Coronary artery (tissue), 2 donors: ENCODE data around the gene CARHSP1.
"Not testable (repeated sequence)": the region's sequence is repeated elsewhere in the genome, so short reads cannot be mapped to it uniquely, and the experiment has no call there.

Experiments
- DNase-seq: peaks from one replicate; pipeline ENCODE4 v3.0.0-alpha.2; 2017; ENCODE audit warnings: low spot score
- H3K27ac ChIP-seq, 2 donors: fragments of 200-600 bp; sonication (generic); one replicate each; pipeline ENCODE4 v1.5.1; 2016 to 2019
- H3K4me3 ChIP-seq: fragments of 200-600 bp; sonication (generic); 2 replicates; pipeline ENCODE4 v1.5.1; 2016; ENCODE audit warnings: mild to moderate bottlenecking, moderate library complexity
- TF ChIP-seq, protein P1 (sequence below): fragments of 200-600 bp; sonication (generic); IDR thresholded peaks from one replicate; pipeline ENCODE4 v1.5.1; 2019; ENCODE audit warnings: antibody characterized with exemption

Gene CARHSP1

DNA sequence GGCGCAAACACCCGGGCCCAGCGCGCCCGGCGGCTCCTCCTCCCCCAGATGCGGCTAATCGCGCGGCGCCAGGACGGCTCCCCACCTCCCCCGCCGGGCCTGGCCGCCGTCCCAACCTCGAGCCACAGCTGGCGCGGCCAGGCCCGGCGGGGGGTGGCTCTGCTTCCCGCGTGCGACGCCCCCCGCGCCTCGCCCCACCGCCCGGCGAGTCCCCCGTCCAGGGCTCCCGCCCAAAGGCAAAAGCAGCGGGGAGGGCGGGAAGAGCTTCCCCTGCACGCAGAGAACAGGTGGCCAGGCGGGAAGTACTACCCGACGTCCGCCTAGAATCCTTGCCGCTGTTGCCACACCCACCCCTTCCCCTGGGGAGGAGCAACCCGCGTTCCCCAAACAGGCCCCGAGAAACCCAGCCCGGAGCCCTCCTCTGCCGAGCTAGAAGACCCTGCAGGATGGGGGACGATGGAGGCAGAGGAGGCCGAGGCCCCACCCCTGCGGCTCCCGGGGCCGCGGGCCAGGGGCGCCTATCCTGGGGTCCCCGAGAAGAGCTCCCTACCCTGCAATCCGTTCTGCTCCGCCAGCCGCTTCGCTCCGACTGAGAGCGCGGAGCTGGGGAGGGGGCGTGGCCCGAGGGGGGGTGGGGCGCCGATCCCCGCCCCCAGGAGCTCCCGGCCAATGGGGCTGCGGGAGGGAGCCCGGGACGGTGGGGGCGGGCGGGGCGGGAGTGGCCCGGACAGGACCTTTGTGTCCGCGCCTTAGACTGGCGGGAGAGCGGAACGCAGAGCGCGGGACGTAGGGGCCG lies at the start of gene CARHSP1:
CARHSP1 (minus strand) TSS at position 591 of the 796 bp plus-strand sequence. CDS start 9,678 bp downstream, outside the sequence.
- Histone ChIP-seq H3K4me3 (peak within 1 kb of the TSS; percentile 81), H3K27ac (peak within 1 kb of the TSS; percentile 68 to 92)
- TF ChIP-seq, protein P1, sequence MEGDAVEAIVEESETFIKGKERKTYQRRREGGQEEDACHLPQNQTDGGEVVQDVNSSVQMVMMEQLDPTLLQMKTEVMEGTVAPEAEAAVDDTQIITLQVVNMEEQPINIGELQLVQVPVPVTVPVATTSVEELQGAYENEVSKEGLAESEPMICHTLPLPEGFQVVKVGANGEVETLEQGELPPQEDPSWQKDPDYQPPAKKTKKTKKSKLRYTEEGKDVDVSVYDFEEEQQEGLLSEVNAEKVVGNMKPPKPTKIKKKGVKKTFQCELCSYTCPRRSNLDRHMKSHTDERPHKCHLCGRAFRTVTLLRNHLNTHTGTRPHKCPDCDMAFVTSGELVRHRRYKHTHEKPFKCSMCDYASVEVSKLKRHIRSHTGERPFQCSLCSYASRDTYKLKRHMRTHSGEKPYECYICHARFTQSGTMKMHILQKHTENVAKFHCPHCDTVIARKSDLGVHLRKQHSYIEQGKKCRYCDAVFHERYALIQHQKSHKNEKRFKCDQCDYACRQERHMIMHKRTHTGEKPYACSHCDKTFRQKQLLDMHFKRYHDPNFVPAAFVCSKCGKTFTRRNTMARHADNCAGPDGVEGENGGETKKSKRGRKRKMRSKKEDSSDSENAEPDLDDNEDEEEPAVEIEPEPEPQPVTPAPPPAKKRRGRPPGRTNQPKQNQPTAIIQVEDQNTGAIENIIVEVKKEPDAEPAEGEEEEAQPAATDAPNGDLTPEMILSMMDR, result no peak
- peak; percentile 94 for DNase-seq

DNA sequence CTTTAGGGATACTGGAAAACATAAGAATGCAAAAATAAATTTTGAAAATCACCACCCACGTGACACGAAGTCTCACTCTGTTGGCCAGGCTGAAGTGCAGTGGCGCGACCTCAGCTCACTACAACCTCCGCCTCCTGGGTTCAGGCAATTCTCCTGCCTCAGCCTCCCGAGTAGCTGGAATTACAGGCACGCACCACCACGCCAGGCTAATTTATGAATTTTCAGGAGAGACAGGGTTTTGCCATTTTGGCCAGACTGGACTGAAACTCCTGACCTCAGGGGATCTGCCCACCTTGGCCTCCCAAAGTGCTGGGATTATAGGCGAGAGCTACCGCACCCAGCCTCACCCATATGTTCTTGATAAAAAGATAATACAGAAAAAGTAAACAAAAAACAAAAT lies 48.5 kb upstream of the CARHSP1 start:
- not testable (repeated sequence) for H3K4me3 ChIP-seq, DNase-seq, H3K27ac ChIP-seq

DNA sequence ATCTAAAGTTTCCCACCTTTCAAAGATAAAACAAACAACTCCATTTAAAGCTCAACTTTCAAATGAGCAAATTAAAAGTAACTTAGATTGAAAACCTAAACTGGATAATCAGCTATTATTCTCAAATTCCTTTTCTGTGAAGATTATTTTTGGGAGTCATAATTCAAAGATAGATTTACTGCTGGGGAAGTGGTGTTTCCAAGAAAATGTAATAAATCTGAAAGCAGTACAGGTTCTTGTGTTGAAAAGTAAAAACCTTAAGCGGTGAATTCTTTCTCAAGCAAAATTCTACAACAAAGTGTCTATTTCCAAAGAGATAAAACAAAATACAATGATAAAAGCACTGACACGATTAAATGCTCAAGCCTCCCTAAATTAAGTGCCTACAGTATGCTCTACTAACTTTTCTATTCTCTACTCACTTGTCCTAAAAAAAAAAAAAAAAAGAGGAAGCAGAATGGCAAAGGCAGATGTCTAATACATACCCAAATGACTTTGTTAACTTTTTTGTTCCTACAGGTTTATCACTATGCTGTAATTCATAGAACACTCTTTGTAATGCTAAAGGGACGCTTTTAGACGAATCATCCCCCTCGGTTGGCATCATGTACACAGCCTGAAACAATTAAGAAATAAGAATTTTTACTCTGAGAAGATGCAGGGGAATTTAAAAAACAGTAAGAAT lies 47.9 kb upstream of the CARHSP1 start:
- no peak overlapping the region for H3K4me3 ChIP-seq
- no peak for DNase-seq
- TF ChIP-seq, protein P1, result no peak
- no peak overlapping the region for H3K27ac ChIP-seq

GRCh38 chr16:8915722-8916301 lies 47.0 kb upstream of the CARHSP1 start:
- Histone ChIP-seq H3K4me3 (no peak overlapping the region), H3K27ac (no peak overlapping the region)
- DNase-seq, result no peak
- TF ChIP-seq, protein P1, result no peak

- TF ChIP-seq, protein P1, result no peak
- DNase-seq, result no peak
- Histone ChIP-seq H3K27ac (no peak overlapping the region), H3K4me3 (no peak overlapping the region)
Measured at GRCh38 chr16:8914098-8914497, 45.3 kb upstream of the CARHSP1 start.

DNA sequence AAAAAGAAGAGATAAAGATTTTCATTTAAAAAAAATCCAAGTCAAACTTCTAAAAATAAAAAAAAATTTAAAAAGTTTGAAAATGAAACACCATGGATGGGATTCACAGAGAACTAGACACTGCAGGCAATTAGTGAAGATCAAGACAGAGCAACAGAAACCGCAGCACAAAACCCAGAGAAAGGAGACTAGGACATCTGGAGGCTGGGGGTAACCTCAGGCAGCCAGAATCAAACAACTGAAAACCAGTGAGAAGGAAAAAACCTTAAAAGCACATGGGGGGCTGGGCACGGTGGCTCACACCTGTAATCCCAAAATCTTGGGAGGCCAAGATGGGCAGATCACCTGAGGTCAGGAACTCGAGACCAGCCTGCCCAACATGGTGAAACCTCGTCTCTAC lies 44.0 kb upstream of the CARHSP1 start:
- DNase-seq, result no peak
- TF ChIP-seq, protein P1, result no peak
- Histone ChIP-seq H3K27ac (no peak overlapping the region), H3K4me3 (no peak overlapping the region)

DNA sequence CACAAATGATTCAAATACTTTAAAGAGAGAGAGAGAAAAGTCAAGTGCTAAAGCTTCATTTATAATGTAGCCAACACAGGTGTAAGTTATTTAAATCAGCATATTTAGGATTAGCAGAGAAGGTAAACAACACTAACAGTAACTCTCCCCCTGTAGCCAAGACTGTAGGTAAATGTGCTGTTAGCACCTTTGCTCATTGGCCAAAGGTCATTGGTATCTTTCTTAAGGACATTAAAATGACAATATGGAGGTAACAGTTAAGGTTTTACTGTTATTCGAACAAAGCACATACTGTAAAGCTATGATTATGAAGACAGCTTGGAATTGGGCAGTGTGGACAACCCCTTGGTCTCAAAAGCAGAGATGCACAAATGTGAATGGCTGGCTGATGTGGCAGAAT lies 42.0 kb upstream of the CARHSP1 start:
- H3K4me3 ChIP-seq, result no peak overlapping the region
- DNase-seq, result no peak
- H3K27ac ChIP-seq, result no peak overlapping the region
- TF ChIP-seq, protein P1, result no peak
